Measurements from ENCODE around the gene OR51A2.
"Not testable (repeated sequence)": the region's sequence is repeated elsewhere in the genome, so short reads cannot be mapped to it uniquely, and the experiment has no call there.

The OR51A2 gene, protein sequence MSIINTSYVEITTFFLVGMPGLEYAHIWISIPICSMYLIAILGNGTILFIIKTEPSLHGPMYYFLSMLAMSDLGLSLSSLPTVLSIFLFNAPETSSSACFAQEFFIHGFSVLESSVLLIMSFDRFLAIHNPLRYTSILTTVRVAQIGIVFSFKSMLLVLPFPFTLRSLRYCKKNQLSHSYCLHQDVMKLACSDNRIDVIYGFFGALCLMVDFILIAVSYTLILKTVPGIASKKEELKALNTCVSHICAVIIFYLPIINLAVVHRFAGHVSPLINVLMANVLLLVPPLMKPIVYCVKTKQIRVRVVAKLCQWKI

DNA sequence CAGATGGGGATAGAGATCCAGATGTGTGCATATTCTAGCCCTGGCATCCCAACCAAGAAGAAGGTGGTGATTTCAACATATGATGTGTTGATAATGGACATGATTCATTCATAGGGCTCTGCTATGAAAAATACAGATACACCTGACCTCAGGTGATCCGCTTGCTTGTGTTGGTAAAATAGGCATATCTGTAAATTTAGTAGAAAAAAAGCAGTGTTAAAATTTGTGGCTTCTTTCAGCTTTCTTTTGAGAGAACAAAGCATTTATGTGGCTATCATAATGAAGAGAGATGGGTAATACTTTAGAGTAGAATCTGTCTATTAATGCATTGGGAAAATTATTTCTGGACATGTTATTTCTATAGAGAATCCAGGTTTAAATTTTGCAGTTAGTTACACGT, at the start of gene OR51A2:
OR51A2 (minus strand) TSS at position 101 of the 400 bp plus-strand sequence; CDS start at position 101, 0 bp downstream.
- not testable (repeated sequence) for FAIRE-seq; DNase-seq (ENCODE audit: insufficient read length, low spot score)

DNA sequence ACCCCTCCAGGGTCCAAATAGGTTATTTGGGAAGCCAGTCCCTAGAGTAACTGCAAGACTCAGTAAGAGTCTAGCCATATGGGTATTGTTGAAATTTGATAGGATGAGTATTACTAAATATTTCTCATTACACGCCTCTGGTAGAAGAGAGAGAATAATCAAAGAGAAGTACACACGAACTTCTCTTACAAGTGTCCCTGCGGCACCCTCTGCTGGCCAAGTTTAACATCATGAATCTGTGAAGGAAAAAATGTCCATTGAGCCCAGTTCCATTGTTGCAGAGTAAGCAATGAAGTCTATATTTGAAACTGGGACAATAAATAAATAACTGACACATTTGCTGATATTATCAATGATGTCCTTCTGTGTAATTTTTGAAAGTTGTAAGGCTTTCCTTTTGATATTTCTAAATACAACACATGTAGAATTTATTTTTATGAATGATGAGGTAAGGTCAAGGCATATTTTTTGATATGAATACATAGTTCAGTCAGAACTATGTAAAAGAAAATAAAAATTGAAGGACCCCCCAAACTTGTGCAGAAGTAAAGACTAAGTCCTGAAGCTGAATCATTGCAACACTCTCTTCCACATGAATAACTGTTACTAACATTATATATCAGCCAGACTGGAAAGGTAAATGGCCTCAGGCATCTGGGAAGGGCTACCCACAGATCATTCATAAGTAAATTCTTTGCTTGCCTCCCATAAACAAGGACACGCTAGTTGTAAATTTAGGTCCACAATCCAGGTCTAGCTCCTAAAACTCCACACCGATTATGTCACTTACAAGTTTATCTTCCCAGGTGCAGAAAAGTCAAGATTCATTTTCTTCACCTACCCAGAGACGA, 49.1 kb upstream of the OR51A2 start:
- DNase-seq (ENCODE audit: insufficient read length, low spot score) (peak; percentile 8), FAIRE-seq (no peak)

DNA sequence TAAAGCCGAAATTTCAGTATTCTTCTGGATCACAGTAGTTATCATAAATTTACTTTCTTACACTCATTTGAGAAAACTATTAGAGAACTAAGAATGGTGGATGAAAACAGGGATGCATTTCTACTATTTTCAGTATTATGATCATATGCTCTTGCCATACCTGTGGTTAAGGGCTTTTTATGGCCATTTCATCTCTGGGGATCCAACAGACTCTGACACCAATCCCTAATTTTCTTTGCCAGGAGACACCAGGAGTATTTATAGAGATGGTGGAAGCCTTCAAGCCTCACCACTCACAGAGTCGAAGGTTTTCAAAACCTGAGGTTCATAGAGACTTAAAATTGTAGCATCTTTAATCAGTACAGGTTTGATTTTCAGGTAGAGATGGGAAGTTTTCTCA, 39.0 kb upstream of the OR51A2 start, which contains the start of gene OR51L1:
OR51L1 (plus strand) TSS at position 301 of the 400 bp plus-strand sequence. CDS start 4,132 bp downstream, outside the sequence.
- no peak for FAIRE-seq
- DNase-seq (ENCODE audit: insufficient read length, low spot score), result no peak

DNA sequence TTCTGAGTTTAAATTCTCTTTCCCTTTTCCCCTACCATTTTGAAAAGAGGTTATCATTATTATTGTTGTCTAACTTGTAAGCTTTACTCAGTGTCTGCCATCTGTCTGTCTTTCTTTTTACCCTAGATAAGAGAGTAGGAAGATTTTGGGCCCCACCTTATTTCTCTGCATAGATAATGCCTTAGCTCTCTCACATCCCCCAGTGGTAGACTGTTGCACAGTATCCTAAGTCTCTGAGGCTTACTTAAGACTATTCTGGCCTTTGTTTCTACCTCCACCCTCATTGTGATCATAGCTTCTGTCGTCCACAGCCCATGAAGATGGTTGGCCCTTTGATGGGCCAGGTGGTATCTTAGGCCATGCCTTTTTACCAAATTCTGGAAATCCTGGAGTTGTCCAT, 35.5 kb upstream of the OR51A2 start:
- no peak for FAIRE-seq
- no peak for DNase-seq (ENCODE audit: insufficient read length, low spot score)

DNA sequence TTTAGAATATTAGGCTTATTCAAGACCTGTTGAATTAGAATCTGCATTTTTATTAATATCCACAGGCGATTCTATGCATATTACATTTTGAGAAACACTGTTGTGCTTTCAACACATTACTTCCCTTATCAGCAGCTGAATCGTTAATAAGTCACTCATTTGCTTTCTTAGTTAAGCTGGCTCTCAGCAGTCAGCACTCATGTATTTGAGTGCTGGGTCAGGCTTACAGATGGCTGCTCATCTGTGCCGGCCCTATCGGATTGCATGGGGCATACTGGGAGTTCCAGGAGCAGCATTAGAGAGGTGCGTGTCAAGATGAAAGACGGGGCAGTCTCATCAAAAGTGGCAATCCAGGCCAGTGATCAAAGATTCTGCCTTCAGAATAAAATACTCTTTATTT, 28.3 kb upstream of the OR51A2 start:
- no peak for DNase-seq (ENCODE audit: insufficient read length, low spot score)
- FAIRE-seq, result no peak

DNA sequence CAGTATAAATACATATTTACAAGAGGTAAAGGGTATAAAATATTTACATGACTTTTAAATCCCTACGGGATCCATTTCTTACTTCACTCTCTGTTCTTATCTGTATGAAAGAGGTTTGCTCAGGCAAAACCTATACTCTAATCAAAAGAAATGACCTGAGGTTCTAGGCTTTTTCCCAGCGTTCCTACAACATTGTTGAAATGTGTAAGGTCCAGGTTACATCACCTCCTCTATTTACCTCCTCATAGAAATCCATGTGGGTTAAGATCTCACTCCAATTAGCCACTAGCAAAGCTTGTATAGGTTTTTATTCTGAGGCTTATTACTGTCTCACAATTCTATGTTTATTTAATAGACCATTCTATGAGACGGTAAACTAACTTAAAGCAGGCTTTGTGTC, 27.2 kb upstream of the OR51A2 start:
- FAIRE-seq (no peak), DNase-seq (ENCODE audit: insufficient read length, low spot score) (no peak)

DNA sequence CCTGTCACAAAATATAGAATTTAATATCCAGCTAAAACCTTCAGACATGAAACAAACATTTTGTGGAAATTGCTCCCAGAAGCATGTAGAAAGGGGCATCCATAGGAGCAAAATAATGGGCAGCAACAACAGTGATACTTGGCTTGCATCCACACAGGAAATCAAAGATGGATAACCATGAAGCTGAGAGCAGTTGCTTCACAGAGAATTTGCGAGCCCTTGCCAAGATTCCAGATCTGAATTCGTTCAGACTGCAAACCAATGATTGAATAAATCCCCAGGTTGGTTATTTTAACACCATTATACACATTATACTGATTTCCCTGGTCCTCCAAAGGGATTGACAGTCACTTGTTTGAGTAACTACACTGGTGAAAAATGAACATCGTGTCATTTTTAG, 23.5 kb upstream of the OR51A2 start:
- DNase-seq (ENCODE audit: insufficient read length, low spot score) (no peak), FAIRE-seq (no peak)

DNA sequence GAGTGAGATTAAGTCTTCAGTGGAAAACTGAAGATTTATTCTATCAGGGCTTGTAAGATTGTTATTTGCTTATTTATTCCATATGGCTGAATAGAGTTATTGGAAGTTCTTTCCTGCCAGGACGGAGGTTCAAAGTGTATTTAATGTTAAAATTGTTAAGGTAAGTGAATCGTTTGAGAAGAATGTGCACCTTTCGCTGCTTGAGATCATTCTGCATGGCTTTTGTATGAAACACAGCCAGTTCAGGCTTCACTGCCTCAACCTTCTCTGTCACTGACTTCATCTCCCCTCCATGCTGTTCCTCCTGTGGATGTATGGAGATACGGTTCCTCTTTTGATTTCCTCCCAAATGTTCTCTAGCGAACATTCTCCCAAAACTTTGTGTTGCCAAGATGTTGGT, 19.9 kb upstream of the OR51A2 start:
- FAIRE-seq (no peak), DNase-seq (ENCODE audit: insufficient read length, low spot score) (no peak)

DNA sequence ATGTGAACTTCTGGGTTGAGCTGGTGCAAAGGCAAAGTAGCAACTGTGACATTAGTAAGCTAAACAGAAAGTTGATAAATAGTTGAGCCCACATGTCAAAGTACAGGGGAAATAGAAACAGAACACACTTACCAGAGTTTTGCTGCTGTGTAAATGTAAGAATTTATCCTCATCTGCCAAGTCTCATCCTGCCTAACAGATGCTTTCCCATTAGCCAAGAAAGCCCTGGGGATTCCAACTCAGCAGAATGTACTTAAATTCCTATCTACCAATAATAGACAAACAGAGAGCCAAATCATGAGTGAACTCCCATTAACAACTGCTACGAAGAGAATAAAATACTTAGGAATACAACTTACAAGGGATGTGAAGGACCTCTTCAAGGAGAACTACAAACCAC, 7.3 kb upstream of the OR51A2 start:
- no peak for DNase-seq (ENCODE audit: insufficient read length, low spot score)
- FAIRE-seq, result no peak

DNA sequence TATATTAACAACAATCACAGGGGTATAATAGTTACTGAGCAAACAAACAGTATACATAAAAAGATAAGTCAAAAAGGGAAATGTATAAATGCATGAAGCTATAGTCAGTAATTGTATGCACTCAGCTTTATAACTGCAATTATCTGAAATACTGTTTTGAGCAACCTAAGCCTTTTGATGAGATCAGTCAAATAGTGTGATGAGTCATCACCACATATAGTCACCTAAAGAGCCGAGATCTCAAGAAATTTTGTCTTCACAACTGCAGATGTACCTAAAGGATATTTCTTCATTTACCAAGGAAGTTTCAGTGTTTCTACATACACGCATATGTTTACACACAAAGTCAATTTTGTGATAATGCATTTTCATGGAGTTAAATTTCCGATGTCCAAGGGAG, 5.4 kb upstream of the OR51A2 start:
- FAIRE-seq, result no peak
- DNase-seq (ENCODE audit: insufficient read length, low spot score), result no peak

DNA sequence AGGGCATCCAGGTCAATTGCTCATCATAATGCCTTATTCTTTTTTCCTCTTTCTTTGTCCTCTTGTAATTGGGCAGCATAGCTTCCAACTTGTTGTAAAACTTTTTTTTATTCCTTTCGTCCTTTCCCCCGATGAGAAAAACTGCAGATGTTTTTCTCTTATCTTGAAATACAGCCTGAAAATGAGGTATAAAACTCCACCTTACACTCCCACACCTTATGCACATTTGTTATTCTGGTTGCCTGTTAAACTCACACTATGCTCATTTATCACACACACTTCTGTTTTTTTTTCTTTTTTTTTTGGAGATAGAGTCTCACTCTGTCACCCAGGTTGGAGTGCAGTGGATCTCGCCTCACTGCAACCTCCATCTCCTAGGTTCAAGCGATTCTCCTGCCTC, 1.9 kb upstream of the OR51A2 start:
- no peak for FAIRE-seq
- no peak for DNase-seq (ENCODE audit: insufficient read length, low spot score)

DNA sequence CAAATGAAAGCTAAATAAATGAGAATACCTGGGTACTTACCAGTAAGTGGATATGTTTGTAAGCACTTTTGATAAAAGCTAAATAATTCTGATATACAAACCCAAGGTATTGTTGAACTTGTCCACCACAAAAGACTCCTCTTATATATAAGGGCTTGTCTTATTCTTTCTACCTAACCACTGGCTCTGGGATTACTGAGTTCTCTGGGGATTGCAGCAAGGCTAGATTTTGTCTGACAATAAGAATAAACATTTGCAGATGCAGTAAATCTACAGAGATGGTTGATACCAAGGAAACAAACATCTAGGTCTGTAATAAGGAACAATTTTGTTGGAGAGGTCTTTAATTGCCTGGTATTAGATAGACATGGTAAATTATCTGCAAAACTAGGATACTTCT, 8.0 kb downstream of the OR51A2 start, which contains the start of gene OR51A4:
OR51A4 (minus strand) TSS at position 101 of the 400 bp plus-strand sequence. CDS start 505 bp downstream, outside the sequence.
- no peak for FAIRE-seq
- no peak for DNase-seq (ENCODE audit: insufficient read length, low spot score)

DNA sequence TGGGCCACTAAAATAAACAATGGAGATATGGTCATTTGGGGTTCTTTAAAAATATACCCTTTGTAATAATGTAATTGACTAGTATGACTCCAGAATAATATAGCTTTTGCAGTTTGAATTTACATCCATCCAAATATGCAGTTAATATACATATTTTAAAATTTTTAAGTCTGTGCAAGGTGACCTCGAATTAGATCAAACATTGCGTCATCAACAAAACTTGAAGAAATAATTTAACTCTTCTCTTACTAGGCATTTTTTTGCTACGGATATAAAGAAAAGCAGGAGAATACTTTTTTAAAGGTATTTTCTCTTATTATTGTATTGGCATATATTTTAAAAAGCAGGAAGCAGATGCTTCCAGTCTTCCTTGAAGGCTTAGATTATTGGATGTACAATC, 18.8 kb downstream of the OR51A2 start:
- FAIRE-seq (no peak), DNase-seq (ENCODE audit: insufficient read length, low spot score) (no peak)

DNA sequence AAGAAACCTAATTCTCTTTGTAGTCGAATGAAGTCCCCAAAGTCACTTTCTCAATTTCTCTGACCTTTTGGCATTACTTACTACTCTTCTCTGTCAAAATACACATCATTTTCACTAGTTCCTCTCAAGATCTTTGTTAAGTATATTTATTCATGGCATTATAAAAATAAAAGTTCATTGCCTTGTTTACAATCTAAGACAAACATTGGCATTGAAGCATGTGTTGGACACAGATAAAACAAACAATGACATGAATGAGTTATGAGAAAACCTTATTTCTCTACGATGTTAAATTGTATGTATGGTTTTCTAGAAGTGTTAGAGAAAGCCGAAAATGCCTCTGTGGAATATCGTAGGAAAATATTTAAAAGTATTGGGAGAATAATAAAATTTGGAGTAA, 22.8 kb downstream of the OR51A2 start:
- DNase-seq (ENCODE audit: insufficient read length, low spot score) (no peak), FAIRE-seq (no peak)

DNA sequence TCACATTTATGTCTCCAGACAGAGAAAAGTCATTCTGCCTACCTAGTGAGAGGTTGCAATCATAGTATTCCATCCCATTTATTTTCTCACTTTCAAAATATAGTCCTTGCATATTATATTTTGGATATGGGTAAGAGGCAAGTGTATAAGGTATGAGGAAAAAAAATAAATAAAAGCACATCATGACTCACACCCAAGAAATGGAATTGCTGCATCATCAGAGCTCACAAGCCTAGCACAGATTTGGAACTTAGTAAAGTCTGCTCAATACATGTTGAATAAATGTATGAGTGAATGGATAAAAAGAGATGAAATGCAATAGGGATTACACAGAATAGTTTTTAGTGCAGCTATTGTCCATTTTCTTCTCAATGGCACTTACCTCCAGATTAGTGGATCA, 28.9 kb downstream of the OR51A2 start:
- DNase-seq (ENCODE audit: insufficient read length, low spot score) (no peak), FAIRE-seq (no peak)

DNA sequence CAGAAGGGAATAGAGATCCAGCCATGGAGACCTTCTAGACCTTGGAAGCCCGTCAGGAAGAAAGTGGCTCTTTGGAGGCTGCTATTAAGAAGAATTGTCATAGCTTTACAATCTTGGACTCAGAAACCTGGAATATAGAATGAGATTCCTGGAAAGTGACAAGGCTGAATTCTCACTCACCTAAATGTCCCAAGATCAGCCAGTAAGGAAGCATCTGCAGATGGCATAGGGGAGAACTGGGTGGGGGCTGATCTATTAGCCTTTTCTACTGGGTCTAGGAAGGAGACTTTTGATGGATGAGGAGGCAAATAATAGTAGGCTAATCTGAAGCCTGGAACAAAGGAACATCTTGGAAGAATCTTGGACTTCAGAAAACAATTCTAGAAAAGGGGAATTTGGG, 31.3 kb downstream of the OR51A2 start, which contains the start of gene OR51G1:
OR51G1 (minus strand) TSS at position 101 of the 400 bp plus-strand sequence; CDS start at position 101, 0 bp downstream.
- FAIRE-seq, result no peak
- DNase-seq (ENCODE audit: insufficient read length, low spot score), result no peak

DNA sequence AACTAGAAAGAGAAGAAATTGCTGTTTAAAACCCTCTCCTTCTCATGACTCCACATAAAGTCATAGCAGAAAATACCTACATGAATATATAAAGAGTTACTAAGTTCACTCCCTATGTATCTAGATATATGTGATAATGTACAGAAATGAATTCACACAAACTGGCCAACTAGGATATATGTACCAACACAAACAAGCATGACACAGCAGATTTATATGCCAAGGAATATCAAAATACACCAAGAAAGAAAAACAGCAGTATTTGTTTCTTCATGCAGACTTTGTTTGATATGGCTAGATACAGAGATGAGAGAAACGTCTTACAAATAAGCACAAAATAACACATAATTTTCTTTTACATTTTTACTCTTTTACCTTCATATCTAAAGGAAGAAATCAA, 33.2 kb downstream of the OR51A2 start:
- FAIRE-seq, result no peak
- no peak for DNase-seq (ENCODE audit: insufficient read length, low spot score)

DNA sequence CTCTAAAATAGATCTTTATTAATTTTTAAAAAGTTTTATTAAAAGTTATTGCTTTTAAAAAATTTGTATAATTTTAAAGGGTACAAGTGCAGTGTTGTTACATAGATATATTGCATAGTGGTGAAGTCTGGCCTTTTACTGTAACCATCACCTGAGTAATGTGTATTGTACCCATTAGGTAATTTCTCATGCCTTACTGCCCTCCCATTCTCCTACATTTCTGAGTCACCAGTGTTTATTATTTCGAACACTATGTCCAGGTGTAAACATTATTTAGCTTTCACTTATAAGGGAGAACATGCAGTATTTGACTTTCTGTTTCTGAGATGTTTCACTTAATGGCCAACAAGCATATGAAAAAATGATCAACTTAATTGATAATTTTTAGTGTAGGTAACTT, 33.7 kb downstream of the OR51A2 start:
- FAIRE-seq, result no peak
- no peak for DNase-seq (ENCODE audit: insufficient read length, low spot score)

DNA sequence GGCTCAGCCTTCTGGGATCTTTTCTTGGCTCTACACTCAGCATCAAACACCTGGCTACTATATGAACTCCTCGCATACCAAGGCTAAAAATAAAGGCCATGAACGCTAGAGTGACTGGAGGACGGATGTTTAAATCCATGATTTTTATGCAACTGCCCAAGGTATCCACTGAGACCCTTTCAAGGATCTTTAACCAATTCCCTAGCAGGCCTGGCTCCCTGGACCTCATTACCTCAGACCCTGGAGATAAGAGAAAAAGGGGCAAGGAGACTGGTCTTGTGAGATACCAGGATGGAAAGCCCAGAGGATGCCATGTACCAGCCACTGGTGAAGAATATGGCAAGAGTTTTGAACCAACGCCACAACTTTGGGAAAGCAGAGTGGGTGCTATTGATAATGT, 36.3 kb downstream of the OR51A2 start, which contains the start of gene OR51G2:
OR51G2 (minus strand) TSS at position 101 of the 400 bp plus-strand sequence. CDS start 3,687 bp downstream, outside the sequence.
- no peak for FAIRE-seq

DNA sequence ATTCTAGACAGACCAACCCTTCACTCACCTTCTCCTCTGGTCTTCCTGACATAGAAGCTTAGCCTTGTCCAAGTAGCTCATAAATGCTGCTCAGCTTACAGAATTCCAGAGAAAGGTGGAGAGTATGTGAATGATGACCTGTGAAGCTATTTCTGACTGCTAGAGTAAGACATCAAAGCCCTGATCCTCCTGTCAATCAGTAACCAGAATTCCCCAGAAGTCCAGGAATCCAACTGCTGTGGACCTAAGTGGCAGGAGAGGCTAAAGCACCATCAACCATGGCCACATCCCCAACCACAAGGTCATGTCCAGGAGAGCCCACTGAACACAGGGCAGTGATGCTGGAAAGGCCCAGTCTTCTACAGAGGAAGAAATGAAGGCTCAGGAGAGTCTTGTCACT, 38.9 kb downstream of the OR51A2 start:
- no peak for DNase-seq (ENCODE audit: insufficient read length, low spot score)
- no peak for FAIRE-seq

More for the DNA sequence above, 36.3 kb downstream of the OR51A2 start, which contains the start of gene OR51G2:
- DNase-seq (ENCODE audit: insufficient read length, low spot score), result no peak
